H1 (cell line): ENCODE data around the gene FAS. TPM values are rescaled to one million over a fixed set of nuclear protein-coding genes. Genes with fewer than 3 reads are reported as not detected.

Experiments used
- CTCF ChIA-PET: fragments of 300-600 bp; sonication (Branson Sonifier 250); formaldehyde crosslinking; loops from one replicate; lab custom pipeline; 2021; ENCODE audit not compliant: partially characterized antibody; lab: Charles Lee
- POLR2A ChIA-PET: fragments of 300-600 bp; sonication (Branson Sonifier 250); formaldehyde crosslinking; loops from one replicate; lab custom pipeline; 2021; ENCODE audit warnings: inconsistent platforms; ENCODE audit not compliant: partially characterized antibody; lab: Charles Lee
- DNase-seq, 2 experiments: peaks; one replicate each; pipeline versions ENCODE4 v3.0.0 to v3.0.0-alpha.2; 2010 to 2022; ENCODE audit warnings: low spot score in 2 of 2, low read depth in 1 of 2, mixed read lengths in 1 of 2
- FAIRE-seq: peaks from 2 replicates; lab custom pipeline; 2011; peaks lifted over from hg19 to GRCh38; lab: Jason Lieb, UNC
- H2AFZ ChIP-seq: 2 replicates; pipeline ENCODE4 v1.8.1; 2012; ENCODE audit warnings: low read length, inconsistent platforms
- H2AK5ac ChIP-seq: 2 replicates; pipeline ENCODE4 v1.6.1; 2013; ENCODE audit warnings: low read depth, low read length
- H2BK120ac ChIP-seq: replicated peaks from 2 replicates; pipeline ENCODE3; 2013; ENCODE audit warnings: low read depth, low read length, inconsistent platforms
- H2BK12ac ChIP-seq: 2 replicates; pipeline ENCODE4 v1.6.1; 2013; ENCODE audit warnings: low read depth, low read length
- H2BK15ac ChIP-seq: 2 replicates; pipeline ENCODE4 v1.6.1; 2013; ENCODE audit warnings: low read length
- H2BK20ac ChIP-seq: 2 replicates; pipeline ENCODE4 v1.6.1; 2013; ENCODE audit warnings: low read length
- H2BK5ac ChIP-seq: 2 replicates; pipeline ENCODE4 v1.6.1; 2013; ENCODE audit warnings: low read depth, low read length
- H3K14ac ChIP-seq: 2 replicates; pipeline ENCODE4 v1.6.1; 2013; ENCODE audit warnings: inconsistent platforms; ENCODE audit not compliant: insufficient read length
- H3K18ac ChIP-seq: 2 replicates; pipeline ENCODE4 v1.6.1; 2013; ENCODE audit warnings: low read length; ENCODE audit errors: extremely low read depth
- H3K23ac ChIP-seq: 2 replicates; pipeline ENCODE4 v1.6.1; 2013; ENCODE audit warnings: inconsistent platforms; ENCODE audit not compliant: insufficient read length
- H3K23me2 ChIP-seq: 2 replicates; pipeline ENCODE4 v1.6.1; 2013; ENCODE audit warnings: low read depth, low read length
- H3K27ac ChIP-seq: 2 replicates; pipeline ENCODE4 v1.6.1; 2011; ENCODE audit warnings: low read depth, low read length, inconsistent platforms
- H3K27me3 ChIP-seq, 4 experiments: replicated peaks in 1 of 4; 1 replicate in 1 of 4; 2 replicates in 3 of 4; pipeline versions ENCODE4 v1.6.1 to v1.8.1; 2011 to 2013; ENCODE audit warnings: low read length in 3 of 4, mild to moderate bottlenecking in 3 of 4, inconsistent platforms in 2 of 4, mixed read lengths in 2 of 4, moderate library complexity in 1 of 4; ENCODE audit not compliant: control insufficient read depth in 3 of 4, insufficient read depth in 3 of 4; ENCODE audit errors: extremely low read depth in 1 of 4
- H3K36me3 ChIP-seq, 4 experiments: 2 replicates each; pipeline versions ENCODE4 v1.6.1 to v1.8.1; 2011 to 2013; ENCODE audit warnings: mild to moderate bottlenecking in 4 of 4, low read length in 3 of 4, moderate library complexity in 2 of 4, control low read depth in 1 of 4, inconsistent platforms in 1 of 4; ENCODE audit not compliant: insufficient read depth in 4 of 4, control insufficient read depth in 2 of 4
- H3K4ac ChIP-seq: replicated peaks from 2 replicates; pipeline ENCODE3; 2013; ENCODE audit warnings: low read length, low read depth, mixed read lengths, inconsistent platforms; ENCODE audit not compliant: insufficient read length
- H3K4me1 ChIP-seq, 4 experiments: replicated peaks in 1 of 4; 1 replicate in 1 of 4; 2 replicates in 3 of 4; pipeline versions ENCODE4 v1.6.1 to v1.8.1; 2011 to 2013; ENCODE audit warnings: low read length in 3 of 4, inconsistent platforms in 2 of 4, mixed read lengths in 1 of 4; ENCODE audit not compliant: insufficient read depth in 4 of 4, control insufficient read depth in 3 of 4
- H3K4me2 ChIP-seq, 2 experiments: 2 replicates each; pipeline versions ENCODE4 v1.6.1 to v1.8.1; 2011 to 2013; ENCODE audit warnings: low read depth in 2 of 2, low read length in 2 of 2, control low read depth in 1 of 2, inconsistent platforms in 1 of 2, mild to moderate bottlenecking in 1 of 2; ENCODE audit not compliant: insufficient read depth in 1 of 2
- H3K4me3 ChIP-seq, 4 experiments: fragments of 200-600, 300-600 bp in 1 of 4; sonication (generic), shearing (Covaris generic), sonication (Bioruptor Twin) in 1 of 4; 2 replicates each; pipeline versions ENCODE4 v1.5.1 to v1.8.1; 2011 to 2016; ENCODE audit warnings: low read length in 4 of 4, low read depth in 3 of 4, control low read depth in 2 of 4, inconsistent platforms in 2 of 4, mild to moderate bottlenecking in 2 of 4, mixed read lengths in 1 of 4, moderate library complexity in 1 of 4; ENCODE audit not compliant: insufficient read depth in 2 of 4; ENCODE audit errors: extremely low read depth in 1 of 4
- H3K56ac ChIP-seq: replicated peaks from 2 replicates; pipeline ENCODE3; 2013; ENCODE audit warnings: low read depth, mild to moderate bottlenecking, mixed read lengths, low read length, inconsistent platforms; ENCODE audit not compliant: insufficient read length
- H3K79me1 ChIP-seq: 2 replicates; pipeline ENCODE4 v1.6.1; 2013; ENCODE audit warnings: low read depth, low read length, control low read depth
- H3K79me2 ChIP-seq, 2 experiments: 2 replicates each; pipeline versions ENCODE4 v1.6.1 to v1.8.1; 2012 to 2013; ENCODE audit warnings: low read length in 2 of 2, mild to moderate bottlenecking in 2 of 2, inconsistent platforms in 1 of 2; ENCODE audit not compliant: insufficient read depth in 2 of 2, control insufficient read depth in 1 of 2
- H3K9ac ChIP-seq, 4 experiments: replicated peaks in 1 of 4; 1 replicate in 1 of 4; 2 replicates in 3 of 4; pipeline versions ENCODE4 v1.6.1 to v1.8.1; 2011 to 2013; ENCODE audit warnings: low read depth in 3 of 4, low read length in 3 of 4, control low read depth in 2 of 4, mild to moderate bottlenecking in 2 of 4, moderate library complexity in 2 of 4, inconsistent platforms in 1 of 4; ENCODE audit errors: extremely low read depth in 1 of 4
- H3K9me3 ChIP-seq, 2 experiments: 2 replicates each; pipeline versions ENCODE4 v1.6.1 to v1.8.1; 2012 to 2013; ENCODE audit warnings: mild to moderate bottlenecking in 2 of 2, moderate library complexity in 2 of 2, control low read depth in 1 of 2, inconsistent platforms in 1 of 2, low read depth in 1 of 2, low read length in 1 of 2, mixed read lengths in 1 of 2; ENCODE audit not compliant: insufficient read depth in 2 of 2
- H4K20me1 ChIP-seq, 2 experiments: replicated peaks in 1 of 2; 2 replicates each; pipeline versions ENCODE3 to v1.8.1; 2011 to 2013; ENCODE audit warnings: inconsistent platforms in 2 of 2, low read length in 2 of 2, mild to moderate bottlenecking in 1 of 2; ENCODE audit not compliant: insufficient read depth in 2 of 2, control insufficient read depth in 1 of 2
- H4K5ac ChIP-seq: 2 replicates; pipeline ENCODE4 v1.6.1; 2013; ENCODE audit warnings: low read length, low read depth, mixed read lengths, inconsistent platforms; ENCODE audit not compliant: insufficient read length
- H4K8ac ChIP-seq: 2 replicates; pipeline ENCODE4 v1.8.0; 2013; ENCODE audit warnings: mild to moderate bottlenecking, moderate library complexity, low read length, inconsistent platforms; ENCODE audit not compliant: insufficient read depth; ENCODE audit errors: extremely low read depth
- H4K91ac ChIP-seq: replicated peaks from 2 replicates; pipeline ENCODE3; 2013; ENCODE audit warnings: low read length, mixed read lengths, inconsistent platforms; ENCODE audit not compliant: insufficient read length
- CBX8 ChIP-seq: fragments of 300-800, 300-1000 bp; sonication (generic); IDR thresholded peaks from 2 replicates; pipeline ENCODE4 v1.7.1; 2016; ENCODE audit warnings: low read depth, low read length, borderline replicate concordance
- CHD2 ChIP-seq: IDR thresholded peaks from 2 replicates; pipeline ENCODE4 v1.6.1; 2012; ENCODE audit warnings: low read length, improper control_type of control experiment
- KDM1A ChIP-seq: fragments of 200-600, 300-600 bp; sonication (generic); IDR thresholded peaks from 2 replicates; pipeline ENCODE4 v1.7.1; 2016; ENCODE audit warnings: mild to moderate bottlenecking, low read length, borderline replicate concordance
- KDM4A ChIP-seq: IDR thresholded peaks from one replicate; pipeline ENCODE4 v1.7.1; 2012; ENCODE audit warnings: low read depth, mild to moderate bottlenecking, moderate library complexity, low read length, inconsistent platforms; ENCODE audit not compliant: severe bottlenecking
- WGBS, 2 experiments: shearing (Covaris generic) in 1 of 2; methylation state at CpG; one replicate each; pipeline versions ENCODE4 v1.1.6 to v1.1.7; 2013 to 2015; ENCODE audit warnings: low lambda C conversion rate in 2 of 2, mixed read lengths in 2 of 2, inconsistent platforms in 1 of 2, low coverage in 1 of 2, missing lambda C conversion rate in 1 of 2; ENCODE audit not compliant: insufficient replicate concordance in 2 of 2, insufficient coverage in 1 of 2, insufficient read length in 1 of 2; ENCODE audit errors: extremely low coverage in 1 of 2, missing lambda C conversion rate in 1 of 2; 5-methylcytosine and 5-hydroxymethylcytosine counted together
- polyA plus RNA-seq, 7 experiments: library from polyadenylated mRNA; depleted of rRNA in 3 of 7; stranded (reverse) in 5 of 7; unstranded in 2 of 7; fragments of >200 nt in 5 of 7; fragments of 200-250 nt in 2 of 7; gene quantifications; 1 replicate in 5 of 7; 2 replicates in 1 of 7; 4 replicates in 1 of 7; pipeline versions ENCODE4 v1.2.1 to v1.2.3, GENCODE V29; 2011 to 2013; ENCODE audit warnings: missing spikeins in 2 of 7, mixed read lengths in 2 of 7
- total RNA-seq: library from RNA; stranded (reverse); fragmentation: NEBNext Ultra II Directional; extraction: Animal tissue kit (Norgen Biotek cat#: 25700); gene quantifications from 2 replicates; pipeline ENCODE4 v1.2.1, GENCODE V29; 2021

The FAS gene
- total and polyA plus RNA-seq, 2 of the 8 experiments (the other 6 are each of a cell fraction or from before 2014, with no cell fraction given): 4.0 to 6.7 TPM

DNA sequence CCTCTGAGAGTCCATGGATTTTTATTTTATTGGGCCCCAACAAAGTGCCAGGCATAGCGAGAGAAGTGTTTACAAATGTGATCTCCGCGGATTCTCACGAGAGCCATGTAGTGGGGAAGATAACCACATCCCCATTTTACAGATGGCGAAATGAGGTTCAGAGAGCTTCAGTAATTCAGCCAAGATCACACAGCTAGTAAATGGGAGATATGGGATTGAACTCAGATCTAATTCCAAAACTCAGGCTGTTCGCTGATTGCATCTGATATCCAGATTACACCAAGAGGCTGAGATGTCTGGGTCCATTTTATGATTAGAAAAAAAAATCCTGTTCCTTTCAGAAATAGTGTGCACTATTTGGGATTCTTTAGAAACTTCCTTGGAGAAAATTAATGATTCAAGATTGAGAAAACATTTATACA lies 1.3 kb downstream of the FAS start:
- no peaks in the 10 kb centered on the region; a peak in 1 of 4 replicates for H3K79me2 ChIP-seq
- no peak for DNase-seq
- H2BK12ac ChIP-seq: no peak overlapping the region

More for the DNA sequence above, 1.3 kb downstream of the FAS start:
- peaks cover 0 to 13% (median 7%) of the 10 kb centered on the region in 4 experiments; a peak in 6 of 7 replicates for H3K27me3 ChIP-seq
- no peak overlapping the region; the same call in 1 of the 2 replicates for H2AFZ ChIP-seq
- peak; percentile 50 for FAIRE-seq
- no peak overlapping the region for H3K56ac ChIP-seq
- H2AK5ac ChIP-seq: no peak overlapping the region
- H3K18ac ChIP-seq: no peak overlapping the region
- H3K23ac ChIP-seq: no peak overlapping the region
- no peak overlapping the region for H3K27ac ChIP-seq
- no peak overlapping the region for H4K91ac ChIP-seq
- H2BK15ac ChIP-seq: no peak overlapping the region
- H3K4me3 ChIP-seq: peak overlapping the region; percentile 68 to 88 (median 87)
- ChIA-PET CTCF (interaction anchor here (0.8 to 6.0 kb wide), 7 partner anchors 12 to 427 kb away, joined by 3 to 103 read pairs (median 9); partner anchors contain the start of gene CH25H), POLR2A (interaction anchor here (0.8 kb wide), 1 partner anchor 653 kb away, joined by 3 read pairs; no protein-coding TSS in a partner anchor)
- peaks cover 0 to 9% (median under 1%) of the 10 kb centered on the region in 4 experiments; a peak in 2 of 7 replicates for H3K4me1 ChIP-seq
- H3K9ac ChIP-seq: no peak overlapping the region; a peak in 1 of 7 replicates
- H2BK5ac ChIP-seq: no peak overlapping the region
- no peak overlapping the region for H3K14ac ChIP-seq
- H3K9me3 ChIP-seq: no peaks in the 10 kb centered on the region
- no peaks in the 10 kb centered on the region for H4K20me1 ChIP-seq
- H4K5ac ChIP-seq: no peak overlapping the region
- H3K4me2 ChIP-seq: peak overlapping the region; percentile 79 to 86
- 35% methylated on average over 6 of the region's 6 CpGs; no CpG with 5 or more reads in 1 of the 2 experiments for WGBS, 2 experiments
- TF ChIP-seq KDM1A: peak; percentile 98
- TF ChIP-seq KDM4A: no peak
- TF ChIP-seq CHD2: peak; percentile 69; the same call in 1 of the 2 replicates
- TF ChIP-seq CBX8: no peak
- no peaks in the 10 kb centered on the region for H3K36me3 ChIP-seq
- H4K8ac ChIP-seq: no peak overlapping the region
- H2BK120ac ChIP-seq: no peak overlapping the region
- no peak overlapping the region for H3K4ac ChIP-seq
- H3K79me1 ChIP-seq: no peaks in the 10 kb centered on the region
- H2BK20ac ChIP-seq: no peak overlapping the region
- H3K23me2 ChIP-seq: peaks cover 7% of the 10 kb centered on the region; the same call in 1 of the 2 replicates
